ENCODE measurements around the gene ST13. TPM values are rescaled to one million over a fixed set of nuclear protein-coding genes. Genes with fewer than 3 reads are reported as not detected.

ST13 gene
- total RNA-seq, 2 experiments from 2014 or later = 164 to 170 TPM

GRCh38 chr22:40797427-40797826 lies 59.0 kb downstream of the ST13 start:
- no peak overlapping the region for H3K27ac ChIP-seq (ENCODE audit: low read depth in 1 of 2, low read length in 2 of 2)
- no peak for TF ChIP-seq CTCF (IDR thresholded peaks at IDR 0.05)
- no peaks in the 10 kb centered on the region for H3K27me3 Mint-ChIP-seq
- H3K9me3 ChIP-seq (ENCODE audit: control insufficient read depth in 1 of 2, insufficient read depth in 1 of 2, low read length in 2 of 2) = no peaks in the 10 kb centered on the region
- DNase-seq = no peak
- no peak for ATAC-seq (ENCODE audit: poor library complexity)
- H3K36me3 Mint-ChIP-seq (ENCODE audit: low read depth) = peaks cover 27% of the 10 kb centered on the region
- intact Hi-C loops (cut with DNase I, micrococcal nuclease) = no loop called here
- H3K4me3 ChIP-seq (ENCODE audit: low read length) = no peak overlapping the region
- no peak overlapping the region for H3K27ac Mint-ChIP-seq
- ChIA-PET CTCF (no interaction called here), POLR2A (no interaction called here)
- H3K4me1 ChIP-seq (ENCODE audit: insufficient read depth, low read length) = no peaks in the 10 kb centered on the region
- no peaks in the 10 kb centered on the region for H3K9me3 Mint-ChIP-seq
- no peak overlapping the region for H3K4me3 Mint-ChIP-seq
- peaks cover 7% of the 10 kb centered on the region for H3K36me3 ChIP-seq (ENCODE audit: insufficient read depth, low read length)
- H3K4me1 Mint-ChIP-seq (ENCODE audit: low read depth) = no peaks in the 10 kb centered on the region
- no peaks in the 10 kb centered on the region for H3K27me3 ChIP-seq (ENCODE audit: control insufficient read depth in 1 of 2, insufficient read depth in 2 of 2, low read length in 2 of 2)

- no peaks in the 10 kb centered on the region for H3K4me1 Mint-ChIP-seq (ENCODE audit: low read depth)
- TF ChIP-seq CTCF (IDR thresholded peaks at IDR 0.05) = no peak
- H3K4me3 Mint-ChIP-seq = no peak overlapping the region
- DNase-seq (no peak), ATAC-seq (ENCODE audit: poor library complexity) (no peak)
- Histone ChIP-seq H3K27ac (ENCODE audit: low read depth in 1 of 2, low read length in 2 of 2) (no peak overlapping the region), H3K4me1 (ENCODE audit: insufficient read depth, low read length) (no peaks in the 10 kb centered on the region), H3K36me3 (ENCODE audit: insufficient read depth, low read length) (peaks cover 13% of the 10 kb centered on the region), H3K27me3 (ENCODE audit: control insufficient read depth in 1 of 2, insufficient read depth in 2 of 2, low read length in 2 of 2) (no peaks in the 10 kb centered on the region), H3K4me3 (ENCODE audit: low read length) (no peak overlapping the region), H3K9me3 (ENCODE audit: control insufficient read depth in 1 of 2, insufficient read depth in 1 of 2, low read length in 2 of 2) (no peaks in the 10 kb centered on the region)
- POLR2A ChIA-PET = interaction anchor here (0.6 kb wide), 1 partner anchor 18 kb away, joined by 3 read pairs; no protein-coding TSS in a partner anchor
- H3K9me3 Mint-ChIP-seq = no peaks in the 10 kb centered on the region
- no peaks in the 10 kb centered on the region for H3K27me3 Mint-ChIP-seq
- no peak overlapping the region for H3K27ac Mint-ChIP-seq
- intact Hi-C loops (cut with DNase I, micrococcal nuclease) = no loop called here
- peaks cover 48% of the 10 kb centered on the region for H3K36me3 Mint-ChIP-seq (ENCODE audit: low read depth)
- CTCF ChIA-PET = no interaction called here
Observed at GRCh38 chr22:40792451-40792850, 64.0 kb downstream of the ST13 start.

GRCh38 chr22:40791241-40791640 lies 65.2 kb downstream of the ST13 start:
- DNase-seq (no peak), ATAC-seq (ENCODE audit: poor library complexity) (no peak)
- Histone ChIP-seq H3K27me3 (ENCODE audit: control insufficient read depth in 1 of 2, insufficient read depth in 2 of 2, low read length in 2 of 2) (no peaks in the 10 kb centered on the region), H3K27ac (ENCODE audit: low read depth in 1 of 2, low read length in 2 of 2) (no peak overlapping the region), H3K36me3 (ENCODE audit: insufficient read depth, low read length) (peaks cover 23% of the 10 kb centered on the region), H3K4me1 (ENCODE audit: insufficient read depth, low read length) (no peaks in the 10 kb centered on the region), H3K4me3 (ENCODE audit: low read length) (no peak overlapping the region), H3K9me3 (ENCODE audit: control insufficient read depth in 1 of 2, insufficient read depth in 1 of 2, low read length in 2 of 2) (no peaks in the 10 kb centered on the region)
- TF ChIP-seq CTCF (IDR thresholded peaks at IDR 0.05) = no peak
- Mint-ChIP-seq H3K4me3 (no peak overlapping the region), H3K27ac (no peak overlapping the region), H3K9me3 (no peaks in the 10 kb centered on the region), H3K36me3 (ENCODE audit: low read depth) (peaks cover 60% of the 10 kb centered on the region), H3K4me1 (ENCODE audit: low read depth) (no peaks in the 10 kb centered on the region), H3K27me3 (no peaks in the 10 kb centered on the region)
- ChIA-PET POLR2A (no interaction called here), CTCF (no interaction called here)
- intact Hi-C loops (cut with DNase I, micrococcal nuclease) = no loop called here

All from CD4-positive, alpha-beta T cell (primary cell).